ENCODE results near the gene FAM240B.

Gene FAM240B

DNA sequence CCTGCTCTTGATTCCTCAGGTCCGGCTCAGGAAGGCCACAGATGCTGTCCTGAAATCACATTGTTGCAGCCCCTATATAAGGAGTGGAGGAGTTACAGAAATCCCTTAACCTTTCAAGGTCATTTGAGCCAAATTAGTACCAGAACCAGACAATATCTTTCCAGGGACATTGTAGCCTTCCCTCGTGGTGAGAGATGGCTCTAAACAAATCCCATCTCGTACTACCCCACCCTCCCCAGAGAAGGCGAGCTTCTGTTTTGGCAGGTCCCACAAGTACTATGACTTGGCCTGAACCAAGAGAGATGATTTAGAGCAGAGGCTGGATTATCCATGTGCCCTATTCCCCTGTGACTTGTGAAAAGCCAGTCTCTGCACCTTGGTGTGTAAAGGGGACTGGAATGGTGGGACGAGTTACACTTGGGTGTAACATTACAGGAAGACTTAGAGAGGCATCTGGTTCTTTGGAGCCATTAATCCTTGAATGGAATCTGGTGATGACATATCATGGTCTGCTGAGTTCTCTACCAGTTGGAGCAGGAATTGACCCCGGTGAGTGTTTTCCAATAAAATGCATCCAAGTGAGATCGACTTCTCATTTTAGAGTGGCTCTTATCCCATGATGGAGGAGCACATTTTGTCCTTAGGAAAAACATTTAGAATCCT lies at the start of gene FAM240B:
Gene FAM240B (minus strand): TSS at position 51 of the 663 bp plus-strand sequence. CDS start 16,134 bp downstream, outside the sequence.
- DNase-seq (ENCODE audit: low read depth) = no peak

DNA sequence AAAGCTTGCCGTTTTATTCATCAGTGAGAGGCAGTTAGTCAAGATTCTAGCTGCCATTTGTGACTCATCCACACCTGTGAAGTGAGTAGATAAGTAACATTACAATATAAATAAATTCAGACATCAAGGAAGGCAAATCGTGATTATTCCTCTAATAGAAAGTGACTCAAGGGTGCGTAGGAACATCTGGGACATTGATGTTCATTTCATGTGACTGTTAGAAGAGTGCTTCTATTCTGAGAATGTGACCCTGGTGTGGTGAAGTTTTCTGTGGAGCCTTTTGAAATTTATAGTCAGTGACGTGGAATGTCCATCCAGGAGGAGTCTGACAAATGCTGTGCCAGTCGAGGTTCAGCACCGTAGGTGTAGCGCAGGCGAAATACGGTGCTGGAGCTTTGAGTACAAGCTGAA lies 48.4 kb upstream of the FAM240B start:
- DNase-seq (ENCODE audit: low read depth) = no peak

DNA sequence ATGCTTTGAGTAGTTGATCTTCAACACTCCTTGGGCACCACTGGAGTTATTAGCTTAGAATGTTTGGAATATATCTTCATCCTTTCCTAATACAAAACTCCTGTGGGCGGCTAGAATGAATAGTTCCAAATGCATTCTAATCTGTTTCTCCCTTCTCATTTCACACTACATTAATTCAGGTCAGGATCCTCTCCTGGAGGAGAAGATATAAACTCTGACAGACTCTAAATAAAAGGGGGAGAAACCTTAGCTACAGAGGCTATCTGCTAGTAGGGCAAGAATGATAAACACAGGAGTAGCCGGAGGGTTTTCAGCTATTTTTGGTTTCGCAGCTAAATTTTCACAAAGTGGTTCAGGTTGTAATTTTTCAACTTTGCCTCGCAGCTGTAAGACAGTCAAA lies 45.2 kb upstream of the FAM240B start:
- no peak for DNase-seq (ENCODE audit: low read depth)

DNA sequence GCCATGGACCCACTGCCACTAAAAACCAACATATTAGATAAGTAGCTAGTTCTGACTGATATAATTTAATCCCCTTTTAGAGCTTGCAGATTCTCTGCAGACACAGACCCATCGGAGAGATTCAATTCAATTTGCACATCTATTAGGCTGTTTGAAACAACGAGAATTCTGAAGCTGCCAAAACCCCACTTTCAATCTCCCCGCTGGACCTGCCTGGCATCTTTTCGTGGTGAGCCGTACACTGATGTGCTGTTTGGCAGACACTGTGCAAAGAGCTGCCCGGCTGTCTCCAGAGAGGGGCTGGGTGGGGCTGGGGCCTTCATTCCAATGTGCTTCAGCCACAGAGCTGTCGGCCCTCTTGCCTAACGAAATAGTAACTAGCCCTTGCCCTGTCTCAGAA lies 42.1 kb upstream of the FAM240B start:
- DNase-seq (ENCODE audit: low read depth) = no peak

DNA sequence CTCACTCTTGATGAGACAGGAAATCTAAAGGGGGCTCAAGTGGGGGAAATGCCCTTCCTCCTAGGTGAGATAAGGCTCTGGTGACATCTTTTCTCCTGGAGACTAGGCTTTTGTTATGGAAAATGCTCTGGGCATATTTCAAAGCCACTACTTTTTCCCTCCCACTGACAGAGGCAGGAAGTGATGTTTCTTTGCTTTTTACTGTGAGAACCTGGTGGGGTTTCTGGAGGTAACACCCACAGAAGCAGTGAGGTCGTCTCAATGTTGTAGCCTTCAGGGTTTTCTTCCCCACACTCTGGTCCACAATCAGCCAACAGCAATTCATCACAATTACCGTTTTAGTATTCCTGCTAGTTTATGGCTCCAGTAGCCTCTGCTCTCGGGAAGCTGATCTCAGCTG lies 41.4 kb upstream of the FAM240B start:
- no peak for DNase-seq (ENCODE audit: low read depth)

DNA sequence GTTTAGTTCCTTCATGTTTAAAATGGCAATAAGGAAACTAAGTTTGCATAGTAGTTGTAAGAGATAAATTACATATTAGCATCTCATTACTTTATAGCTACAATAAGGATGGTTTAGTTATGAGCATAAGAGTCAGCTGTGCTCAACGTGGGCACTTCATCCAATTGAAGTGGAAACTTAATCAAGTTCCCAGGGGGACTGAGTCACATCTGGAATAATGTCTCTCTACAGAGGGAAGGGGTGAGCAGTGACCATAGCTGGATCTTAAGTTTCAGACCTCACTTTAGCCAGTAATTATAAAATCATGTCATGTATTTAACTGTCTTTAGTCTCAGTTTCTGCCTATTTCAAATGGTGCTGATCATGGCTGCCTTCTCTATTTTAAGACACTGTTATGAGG lies 36.8 kb upstream of the FAM240B start:
- no peak for DNase-seq (ENCODE audit: low read depth)

DNA sequence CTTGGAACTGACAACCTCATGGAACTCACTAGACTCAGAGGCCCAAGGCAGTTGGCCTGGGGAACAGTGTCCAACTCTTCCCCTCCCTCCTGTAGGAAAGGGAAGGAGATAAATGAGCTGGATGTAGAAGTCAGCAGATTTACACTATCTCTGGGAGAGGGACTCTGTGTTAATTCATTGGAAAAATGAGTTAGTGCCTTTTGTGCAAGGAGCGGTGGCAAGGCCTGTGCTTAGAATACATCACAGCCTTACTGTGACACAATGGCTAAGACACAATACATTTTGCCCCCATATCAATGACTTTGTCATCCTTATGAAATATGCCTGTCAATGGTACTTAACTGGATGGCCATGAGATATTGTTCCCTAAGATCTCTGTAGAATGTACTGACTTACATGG lies 28.0 kb upstream of the FAM240B start:
- DNase-seq (ENCODE audit: low read depth) = no peak

DNA sequence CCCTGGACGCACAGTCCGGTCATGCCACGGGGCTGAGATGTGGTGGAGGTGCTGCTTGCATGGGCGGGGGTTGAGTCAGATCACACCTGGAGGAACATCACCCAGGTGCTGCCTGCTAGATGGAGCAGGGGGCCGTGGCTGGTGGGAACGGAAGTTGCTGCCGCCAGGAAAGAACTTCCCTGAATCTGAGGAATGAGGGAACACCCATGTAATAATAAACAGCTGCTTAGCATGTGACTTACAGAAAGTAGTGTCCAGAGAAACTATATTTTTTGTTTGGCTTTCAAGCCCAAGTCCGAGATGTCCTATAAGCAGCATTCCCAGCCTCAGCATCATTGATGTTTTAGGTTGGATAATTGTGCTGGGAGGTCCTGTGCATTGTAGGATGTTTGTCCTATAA lies 27.1 kb upstream of the FAM240B start:
- no peak for DNase-seq (ENCODE audit: low read depth)

DNA sequence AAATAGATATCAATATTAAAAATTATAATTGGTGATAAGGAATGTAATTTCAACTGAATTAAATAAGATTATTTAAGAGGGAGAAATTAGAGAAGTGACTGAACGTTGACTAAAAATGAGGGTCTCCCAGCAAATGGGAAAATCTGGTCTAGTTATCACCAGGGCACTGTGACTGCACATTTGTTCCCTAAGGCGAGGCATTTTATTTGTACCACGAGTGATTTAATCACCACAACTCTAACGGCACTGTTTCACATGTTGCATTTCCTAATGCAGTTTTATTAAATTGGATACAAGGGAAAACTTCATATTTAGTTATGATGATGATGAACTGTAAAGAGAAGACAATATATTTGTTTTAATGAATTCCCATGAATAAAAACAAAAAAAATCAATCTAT lies 26.4 kb upstream of the FAM240B start:
- no peak for DNase-seq (ENCODE audit: low read depth)

DNA sequence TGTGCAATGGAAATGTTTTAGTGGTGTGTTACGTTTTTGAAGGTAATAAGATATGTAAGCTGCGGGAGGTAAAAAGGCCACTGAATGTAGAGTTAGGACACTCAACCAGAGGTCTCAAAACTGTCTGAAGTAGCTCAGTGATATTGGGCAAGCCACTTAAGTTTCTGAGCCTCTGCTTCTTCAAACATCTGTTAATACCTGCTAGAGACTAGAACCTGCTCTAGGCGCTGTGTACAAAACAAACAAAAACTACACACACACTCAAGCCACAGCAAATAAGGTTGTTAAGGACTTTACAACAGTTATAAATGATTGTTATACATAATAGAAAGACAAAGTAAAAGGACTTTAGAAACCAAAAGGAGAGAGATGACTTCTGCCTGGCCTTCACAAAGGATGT lies 24.6 kb upstream of the FAM240B start:
- no peak for DNase-seq (ENCODE audit: low read depth)

DNA sequence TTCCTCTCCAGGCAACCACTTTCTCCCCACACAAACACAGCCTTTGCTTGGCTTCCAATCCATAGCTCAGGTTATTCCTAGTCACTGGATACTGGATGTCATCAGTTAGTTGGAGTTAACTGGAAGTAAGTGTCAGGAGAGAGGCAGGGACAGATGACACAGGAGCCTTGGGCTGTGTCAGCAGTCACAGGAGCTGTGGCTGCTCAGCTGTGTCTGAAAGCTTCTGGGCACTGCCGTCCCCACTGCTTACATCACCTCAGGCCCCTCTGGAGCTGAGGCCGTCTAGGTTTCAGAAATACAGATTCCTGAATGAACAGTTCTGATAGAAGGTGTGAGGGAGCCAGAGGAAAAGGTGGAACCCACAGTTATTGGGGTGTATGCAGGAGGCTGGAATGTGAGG lies 17.3 kb upstream of the FAM240B start:
- no peak for DNase-seq (ENCODE audit: low read depth)

DNA sequence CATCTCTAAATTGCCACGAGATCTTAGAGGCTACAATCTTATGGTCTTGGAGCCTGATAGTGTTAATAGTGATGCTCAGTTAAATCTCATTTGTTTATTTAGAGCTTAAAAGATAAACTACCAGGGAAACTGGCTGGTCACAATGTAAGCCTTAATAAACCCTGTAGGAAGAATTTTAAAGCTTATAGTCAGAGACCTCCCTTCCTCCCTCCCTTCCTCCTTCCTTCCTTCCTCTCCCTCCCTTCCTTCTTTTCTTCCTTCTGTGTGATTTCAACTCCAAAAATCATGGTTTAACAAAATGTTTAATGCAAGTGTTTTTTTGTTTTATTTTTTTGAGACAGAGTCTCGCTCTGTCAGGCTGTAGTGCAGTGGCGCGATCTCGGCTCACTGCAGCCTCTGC lies 14.9 kb upstream of the FAM240B start:
- DNase-seq (ENCODE audit: low read depth) = no peak

DNA sequence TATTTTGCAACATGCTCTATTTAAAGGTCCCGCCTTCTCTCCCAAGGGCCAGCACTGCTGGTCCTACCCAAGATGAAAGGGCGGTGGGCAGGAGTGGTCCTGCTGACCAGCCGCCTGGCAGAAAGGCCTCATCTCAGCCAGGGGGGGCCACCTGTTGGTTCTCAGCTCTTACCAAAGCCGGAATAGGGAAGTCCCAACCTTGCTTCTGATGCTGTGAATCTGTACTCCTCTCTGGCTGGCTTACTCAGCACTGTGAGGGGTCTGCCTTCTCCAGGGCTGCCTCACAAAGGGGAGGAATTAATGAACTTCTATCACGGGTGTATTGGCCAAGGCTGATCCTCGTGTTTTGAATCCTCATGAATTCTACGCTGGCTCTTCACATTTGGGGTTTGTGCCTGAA lies 13.6 kb upstream of the FAM240B start:
- DNase-seq (ENCODE audit: low read depth) = no peak

DNA sequence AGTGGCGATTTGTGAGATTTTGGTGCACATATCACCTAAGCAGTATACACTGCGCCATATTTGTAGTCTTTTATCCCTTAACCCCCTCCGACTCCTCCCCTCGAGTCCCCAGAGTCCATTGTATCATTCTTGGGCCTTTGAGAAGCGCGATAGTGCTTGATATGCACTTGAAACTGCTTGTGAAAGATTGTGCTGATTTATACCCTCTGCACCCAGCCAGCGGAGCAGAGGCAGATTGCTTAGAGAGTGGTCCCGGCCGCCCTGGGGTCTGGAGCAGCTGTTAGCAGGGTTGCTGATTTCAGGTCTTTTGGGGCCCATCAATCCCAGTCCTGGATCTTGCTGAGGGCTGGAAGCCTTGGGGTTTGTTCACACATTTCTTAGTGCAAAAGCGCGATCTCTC lies 13.0 kb upstream of the FAM240B start:
- no peak for DNase-seq (ENCODE audit: low read depth)

DNA sequence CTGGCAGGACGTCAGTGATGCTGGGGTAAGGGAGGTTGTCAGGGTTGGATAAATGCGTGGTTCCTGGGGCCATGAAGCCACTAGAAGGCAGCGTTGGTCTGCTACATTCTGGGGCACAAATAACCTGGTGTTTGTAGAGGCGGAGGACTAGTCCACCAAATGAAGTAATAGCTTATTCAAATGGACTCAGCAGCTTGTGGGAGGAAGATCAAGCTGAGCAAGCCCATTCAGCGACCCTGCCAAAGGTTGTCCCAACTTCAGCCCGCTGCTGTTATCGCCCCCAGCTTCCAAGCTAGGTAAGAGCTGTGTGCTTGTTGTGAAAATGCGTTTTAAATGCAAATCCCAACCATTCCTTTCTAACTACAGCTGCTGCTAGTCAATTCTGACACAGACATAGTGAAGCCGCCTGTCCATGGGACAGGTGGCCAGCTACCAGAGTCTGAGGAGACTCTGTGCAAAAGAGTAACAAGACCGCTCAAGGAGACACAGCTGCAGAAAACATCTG lies 7.6 kb upstream of the FAM240B start:
- DNase-seq (ENCODE audit: low read depth) = no peak

DNA sequence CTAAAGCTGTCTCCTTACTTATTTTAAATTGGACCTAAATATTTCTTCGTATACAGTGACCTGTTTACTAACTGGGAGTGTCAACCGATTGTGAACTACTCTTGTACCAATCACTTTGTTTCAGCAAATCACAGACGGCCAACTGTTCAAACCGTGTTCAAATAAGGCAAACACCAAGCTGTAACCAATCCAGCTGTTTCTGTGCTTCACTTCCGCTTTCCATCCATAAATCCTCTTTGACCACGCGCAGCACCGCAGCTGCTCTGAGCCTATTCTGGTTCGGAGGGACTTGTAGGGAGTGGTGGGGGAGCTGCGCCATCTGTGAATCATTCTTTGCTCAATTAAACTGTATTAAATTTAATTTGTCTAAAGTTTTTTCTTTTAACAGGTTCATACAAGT lies 4.8 kb upstream of the FAM240B start:
- no peak for DNase-seq (ENCODE audit: low read depth)

DNA sequence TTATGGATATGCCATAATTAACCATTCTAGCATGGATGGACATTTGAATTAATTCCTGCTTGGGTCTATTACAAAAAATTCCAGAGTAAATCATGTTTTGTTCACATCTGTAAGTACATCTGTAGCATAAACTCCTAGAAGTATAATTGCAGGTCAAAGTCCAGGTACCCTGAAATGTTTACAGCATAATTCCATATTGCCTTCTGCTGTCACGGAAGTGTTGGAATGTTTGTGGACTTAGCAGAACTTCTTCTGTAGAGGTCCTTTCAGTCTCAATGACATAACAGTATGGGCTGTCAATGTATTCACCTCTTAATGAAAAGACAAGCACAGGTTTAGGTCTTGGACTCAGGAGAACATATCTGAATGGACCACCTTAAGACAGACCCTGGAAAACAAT lies 1.8 kb downstream of the FAM240B start:
- no peak for DNase-seq (ENCODE audit: low read depth)

DNA sequence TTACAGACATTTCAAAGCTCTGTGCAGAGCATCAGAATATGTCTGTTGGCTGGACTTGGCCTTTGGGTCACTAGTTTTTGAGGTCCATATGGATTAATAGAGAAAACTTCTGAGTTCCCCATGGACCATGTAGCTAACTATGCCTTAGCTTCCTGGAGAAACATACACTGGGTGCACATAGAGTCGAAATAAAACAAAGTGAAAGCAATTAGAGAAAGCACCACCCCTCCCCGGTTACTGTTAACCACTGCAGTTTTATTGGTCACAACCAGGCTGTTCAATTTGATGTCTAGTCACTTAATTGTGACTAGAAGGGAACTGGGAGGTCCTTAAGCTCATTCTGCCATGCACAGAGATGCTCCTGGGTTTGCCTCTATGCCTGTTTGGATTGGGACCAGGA lies 4.2 kb downstream of the FAM240B start:
- no peak for DNase-seq (ENCODE audit: low read depth)

DNA sequence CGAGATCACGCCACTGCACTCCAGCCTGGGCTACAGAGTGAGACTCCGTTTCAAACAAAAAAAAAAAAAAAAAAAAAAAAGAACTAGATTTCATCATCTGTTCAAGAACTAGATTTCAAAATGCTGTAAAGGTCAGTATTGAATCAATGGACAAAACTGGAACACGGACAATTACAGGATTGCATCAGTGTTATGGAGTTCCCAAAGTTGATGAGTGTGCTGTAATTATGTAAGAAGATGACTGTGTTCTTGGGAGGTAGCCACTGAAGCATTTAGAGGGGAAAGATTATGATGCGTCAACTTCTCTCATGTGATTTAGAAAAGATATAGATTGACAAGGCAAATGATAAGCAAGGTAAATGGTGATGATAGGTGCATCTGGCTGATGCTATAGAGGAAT lies 6.5 kb downstream of the FAM240B start:
- DNase-seq (ENCODE audit: low read depth) = no peak

DNA sequence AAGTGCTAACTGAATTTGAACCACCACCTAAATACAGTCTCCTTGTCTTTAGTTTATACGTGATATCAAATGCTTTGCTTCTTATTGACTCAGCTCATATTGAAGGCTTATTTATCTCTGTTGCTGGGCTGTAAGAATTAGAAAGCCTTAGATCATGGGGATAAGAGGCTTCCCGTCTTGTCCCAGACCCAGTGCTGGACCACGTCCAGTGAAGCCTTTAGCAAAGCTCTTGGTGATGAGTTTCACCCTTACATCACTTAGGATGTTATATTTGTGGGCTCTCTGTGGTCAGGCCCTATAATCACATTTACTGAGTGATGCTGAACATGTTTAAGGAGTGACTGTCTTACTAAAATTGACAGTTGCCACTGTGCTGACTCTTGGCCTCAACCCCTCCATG lies 11.2 kb downstream of the FAM240B start:
- no peak for DNase-seq (ENCODE audit: low read depth)

DNA sequence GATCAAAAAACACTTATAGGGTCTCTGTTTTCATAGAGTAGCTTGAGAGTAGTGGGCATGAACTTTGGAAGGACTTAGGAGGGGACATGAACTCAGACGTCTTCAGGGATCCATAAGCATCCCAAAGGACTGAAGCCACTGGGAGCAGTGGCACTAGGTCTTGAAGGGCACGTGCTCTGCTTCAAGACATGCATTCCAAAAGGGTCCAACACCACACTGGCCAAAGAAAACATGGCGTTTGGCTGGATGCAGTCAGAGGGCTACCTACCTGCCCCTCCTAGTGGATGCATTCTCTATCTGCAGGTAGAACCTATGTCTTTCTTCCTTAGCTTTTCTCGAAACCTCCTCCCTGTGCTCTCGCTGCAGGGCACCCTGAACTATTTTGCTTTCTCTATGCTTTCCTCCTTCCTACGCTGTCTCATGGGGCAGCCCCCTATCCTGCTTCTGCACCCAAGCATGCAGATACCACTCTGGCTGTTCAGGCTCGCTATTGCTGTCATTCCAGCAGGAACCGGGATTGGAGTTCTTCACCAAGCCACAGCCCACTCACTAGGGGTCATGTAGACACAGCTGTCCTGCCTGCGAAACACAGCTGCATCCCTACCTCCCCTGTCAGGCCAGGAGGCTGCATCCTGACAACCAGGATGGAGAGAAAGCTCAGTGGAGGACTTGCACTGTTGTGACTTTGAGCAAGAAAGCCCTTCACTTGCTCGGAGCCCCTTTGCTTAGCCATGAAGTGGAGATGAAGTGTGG lies 11.9 kb downstream of the FAM240B start:
- DNase-seq (ENCODE audit: low read depth) = no peak

DNA sequence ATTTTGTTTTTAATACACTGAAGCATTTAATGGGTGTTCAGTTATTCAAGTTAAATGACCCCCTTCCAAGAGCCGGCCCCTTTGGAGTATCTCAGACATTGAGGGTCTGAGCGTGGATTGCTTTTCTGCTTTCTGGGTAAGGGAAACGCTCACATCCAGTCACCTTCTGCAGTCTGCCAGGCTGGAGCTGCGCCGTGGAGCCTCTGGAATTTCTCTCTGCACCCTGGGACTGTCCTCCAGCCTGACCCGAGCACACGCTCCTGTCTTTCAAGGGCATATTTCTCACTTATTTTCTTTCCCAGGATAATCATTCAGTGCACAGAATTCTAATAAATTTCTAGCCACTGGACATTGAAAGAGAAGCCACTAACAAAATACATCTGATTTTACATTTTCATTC lies 13.4 kb downstream of the FAM240B start:
- DNase-seq (ENCODE audit: low read depth) = no peak

DNA sequence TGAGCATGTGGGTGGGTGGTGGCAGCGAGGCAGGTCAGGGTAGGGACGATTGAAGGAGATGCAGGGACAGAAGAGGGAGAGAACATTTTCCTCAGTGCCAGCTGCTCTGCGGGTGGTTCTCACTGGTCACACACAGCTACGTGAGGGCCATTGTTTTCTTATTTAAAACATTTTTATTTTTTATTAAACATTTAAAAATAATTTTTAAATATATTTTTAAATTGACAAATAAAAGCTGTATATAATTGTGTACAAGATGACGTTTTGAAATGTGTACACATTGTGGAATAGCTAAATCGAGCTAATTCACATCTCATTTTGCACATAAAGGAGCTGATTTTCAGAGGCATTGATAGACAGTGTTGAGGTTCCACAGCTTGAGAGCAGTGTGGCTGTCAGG lies 14.0 kb downstream of the FAM240B start:
- DNase-seq (ENCODE audit: low read depth) = no peak

DNA sequence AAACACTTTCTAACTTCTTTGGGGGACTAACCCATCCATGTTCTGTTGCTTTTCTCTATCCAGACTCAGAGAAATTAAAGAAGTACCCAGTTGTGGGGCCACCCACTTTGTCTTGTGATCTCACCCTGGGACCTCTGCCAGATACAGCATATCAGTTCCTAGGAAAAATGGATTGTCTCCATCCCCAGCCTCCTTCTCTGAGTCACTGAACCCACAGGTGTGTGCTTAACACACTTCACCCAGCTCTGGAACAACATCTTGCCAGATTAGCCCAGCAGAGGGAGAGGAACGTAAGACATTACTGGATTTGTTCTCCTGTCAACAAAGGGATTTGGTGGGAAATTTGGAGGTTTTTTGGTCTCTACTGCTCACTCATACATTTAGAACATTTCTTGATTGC lies 19.2 kb downstream of the FAM240B start:
- no peak for DNase-seq (ENCODE audit: low read depth)

Data from activated T-cell treated with anti-CD3 and anti-CD28 coated beads for 1 hour (primary cell).